GM12873 (cell line): ENCODE measurements around the gene OSBPL5.

Experiments
- CTCF ChIP-seq: IDR thresholded peaks from 2 replicates; pipeline ENCODE4 v1.5.1; 2012; ENCODE audit warnings: low read depth, mild to moderate bottlenecking, moderate library complexity, low read length, control low read depth; ENCODE audit not compliant: insufficient read depth; ENCODE audit errors: missing control alignments

OSBPL5 gene

GRCh38 chr11:3087373-3087772, 77.7 kb downstream of the OSBPL5 start:
- TF ChIP-seq CTCF = no peak

DNA sequence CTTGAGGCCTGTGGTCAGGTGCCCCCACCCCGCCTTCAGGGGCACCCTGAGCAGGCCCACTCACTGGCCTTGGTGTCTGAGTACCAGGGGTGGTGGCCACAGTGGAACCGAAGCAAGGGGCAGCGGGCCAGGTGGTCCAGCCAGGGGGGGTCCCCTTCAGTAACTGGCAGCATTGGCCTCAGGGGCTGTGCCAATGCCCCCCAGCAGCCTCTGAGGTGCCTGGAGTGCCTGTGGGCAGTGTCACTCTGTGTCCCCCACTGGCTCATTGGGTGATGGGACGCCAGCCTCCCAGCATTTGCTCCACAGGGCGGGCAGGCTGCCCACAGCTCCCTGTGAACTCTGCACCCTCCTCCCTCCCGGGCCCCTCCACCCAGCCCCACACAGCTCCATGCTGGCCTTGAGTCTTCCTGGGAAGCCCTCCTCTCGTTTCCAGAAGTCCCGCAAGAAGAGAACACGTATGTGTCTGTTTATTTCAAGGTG, 78.4 kb downstream of the OSBPL5 start:
- TF ChIP-seq CTCF = no peak

GRCh38 chr11:3086114-3086513, 79.0 kb downstream of the OSBPL5 start:
- no peak for TF ChIP-seq CTCF

DNA sequence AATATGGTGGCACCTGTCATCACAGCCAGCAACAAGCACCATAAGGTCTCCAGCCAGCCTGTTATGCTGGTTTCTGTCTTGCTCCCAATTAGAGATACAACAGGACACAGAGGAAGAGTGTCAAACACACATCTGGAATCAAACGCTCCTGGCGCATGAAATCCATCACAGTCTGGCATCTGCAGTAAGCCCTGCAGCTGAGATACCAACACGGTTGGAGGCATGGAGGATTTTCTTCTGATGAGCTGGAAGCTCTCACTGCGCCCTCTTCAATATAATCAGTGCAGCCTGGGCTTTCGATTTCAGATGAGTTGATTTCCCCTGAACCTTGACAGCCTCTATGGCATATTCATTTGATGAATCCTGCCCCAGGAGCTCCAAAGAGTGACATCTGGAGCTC, 80.1 kb downstream of the OSBPL5 start:
- no peak for TF ChIP-seq CTCF

DNA sequence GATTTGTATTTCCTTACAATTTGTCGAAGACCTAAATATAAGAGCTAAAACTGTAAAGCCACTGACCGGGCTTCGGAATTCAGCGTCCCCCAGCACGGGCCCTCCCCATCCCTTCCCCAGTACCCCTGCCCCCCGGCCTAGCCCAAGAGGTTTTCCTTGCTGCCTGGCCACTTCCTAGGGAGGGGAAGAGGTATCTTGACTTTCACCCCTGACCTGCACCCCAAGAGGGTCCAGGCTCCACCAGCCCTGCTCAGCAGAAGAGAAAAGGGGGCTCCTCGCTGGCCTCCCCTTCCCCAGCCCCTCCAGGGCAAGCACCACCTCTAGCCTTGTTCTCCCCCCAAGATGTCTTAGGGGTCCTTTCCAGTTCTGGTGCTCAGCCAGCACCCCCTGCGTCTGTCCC, 81.8 kb downstream of the OSBPL5 start:
- no peak for TF ChIP-seq CTCF

GRCh38 chr11:3081386-3081751, 83.7 kb downstream of the OSBPL5 start:
- TF ChIP-seq CTCF = no peak

DNA sequence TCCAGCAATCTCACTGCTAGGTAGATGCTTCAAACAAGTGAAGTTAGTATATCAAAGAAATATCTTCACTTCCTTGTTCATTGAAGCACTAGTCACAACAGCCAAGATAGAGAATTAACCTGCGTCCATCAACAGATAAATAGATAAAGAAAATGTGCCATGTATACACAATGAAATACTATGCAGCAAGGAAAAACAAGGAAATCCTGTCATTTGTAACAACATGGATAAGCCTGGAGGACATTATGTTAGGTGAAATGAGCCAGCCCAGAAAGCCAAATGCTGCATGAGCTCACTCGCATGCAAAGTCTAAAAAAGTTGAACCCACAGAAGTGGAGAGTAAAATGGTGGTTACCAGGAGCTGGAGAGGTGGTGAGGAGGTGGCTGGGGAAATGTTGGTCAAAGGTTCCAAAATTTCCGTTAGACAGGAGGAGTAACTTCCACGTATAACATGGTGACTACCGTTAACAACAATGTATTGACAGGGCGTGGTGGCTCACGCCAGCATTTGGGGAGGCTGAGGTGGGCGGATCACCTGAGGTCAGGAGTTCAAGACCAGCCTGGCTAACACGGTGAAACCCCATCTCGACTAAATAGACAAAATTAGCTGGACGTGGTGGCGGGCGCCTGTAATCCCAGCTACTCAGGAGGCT, 84.3 kb downstream of the OSBPL5 start:
- TF ChIP-seq CTCF = no peak
